Epithelial cell of proximal tubule (primary cell): ENCODE data around the gene ZNF81. TPM values are rescaled to one million over a fixed set of nuclear protein-coding genes. Genes with fewer than 3 reads are reported as not detected.
"Not testable (repeated sequence)": the region's sequence is repeated elsewhere in the genome, so short reads cannot be mapped to it uniquely, and the experiment has no call there.

Experiments
- DNase-seq: peaks from one replicate; pipeline ENCODE4 v3.0.0-alpha.2; 2011; ENCODE audit warnings: low read depth
- H3K4me3 ChIP-seq: 2 replicates; pipeline ENCODE4 v1.5.1; 2011; ENCODE audit warnings: low read depth, mild to moderate bottlenecking, low read length
- total RNA-seq: library from RNA; depleted of rRNA; stranded (reverse); fragments of >200 nt; gene quantifications from 2 replicates; pipeline ENCODE4 v1.2.3, GENCODE V29; 2015
- TF ChIP-seq, protein P1 (sequence below): conservative IDR thresholded peaks from 2 replicates; pipeline ENCODE4 v1.5.1; 2012; ENCODE audit warnings: low read depth, mild to moderate bottlenecking, low read length

Gene ZNF81
- total RNA-seq, 1 donor from 2014 or later: 16.9 TPM

DNA sequence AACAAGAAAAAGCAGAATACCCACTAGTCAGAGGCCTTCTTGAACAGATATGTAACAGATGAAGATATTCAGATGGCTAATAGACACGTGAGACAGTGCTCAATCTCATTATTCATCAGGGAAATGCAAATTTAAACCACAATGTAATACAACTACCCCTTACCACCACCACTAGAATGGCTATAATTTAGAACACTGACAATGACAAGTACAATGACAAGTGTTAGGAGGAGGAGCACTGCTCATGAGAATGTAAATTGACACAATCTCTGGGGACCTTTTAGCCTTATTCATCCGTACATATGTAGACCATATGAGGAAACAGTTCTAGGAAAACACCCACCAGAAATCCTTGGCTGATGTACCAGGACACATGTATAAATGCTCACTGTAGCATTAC is 13.1 kb downstream of the ZNF81 start:
- DNase-seq: no peak
- TF ChIP-seq, protein P1, sequence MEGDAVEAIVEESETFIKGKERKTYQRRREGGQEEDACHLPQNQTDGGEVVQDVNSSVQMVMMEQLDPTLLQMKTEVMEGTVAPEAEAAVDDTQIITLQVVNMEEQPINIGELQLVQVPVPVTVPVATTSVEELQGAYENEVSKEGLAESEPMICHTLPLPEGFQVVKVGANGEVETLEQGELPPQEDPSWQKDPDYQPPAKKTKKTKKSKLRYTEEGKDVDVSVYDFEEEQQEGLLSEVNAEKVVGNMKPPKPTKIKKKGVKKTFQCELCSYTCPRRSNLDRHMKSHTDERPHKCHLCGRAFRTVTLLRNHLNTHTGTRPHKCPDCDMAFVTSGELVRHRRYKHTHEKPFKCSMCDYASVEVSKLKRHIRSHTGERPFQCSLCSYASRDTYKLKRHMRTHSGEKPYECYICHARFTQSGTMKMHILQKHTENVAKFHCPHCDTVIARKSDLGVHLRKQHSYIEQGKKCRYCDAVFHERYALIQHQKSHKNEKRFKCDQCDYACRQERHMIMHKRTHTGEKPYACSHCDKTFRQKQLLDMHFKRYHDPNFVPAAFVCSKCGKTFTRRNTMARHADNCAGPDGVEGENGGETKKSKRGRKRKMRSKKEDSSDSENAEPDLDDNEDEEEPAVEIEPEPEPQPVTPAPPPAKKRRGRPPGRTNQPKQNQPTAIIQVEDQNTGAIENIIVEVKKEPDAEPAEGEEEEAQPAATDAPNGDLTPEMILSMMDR: no peak
- no peak overlapping the region for H3K4me3 ChIP-seq

DNA sequence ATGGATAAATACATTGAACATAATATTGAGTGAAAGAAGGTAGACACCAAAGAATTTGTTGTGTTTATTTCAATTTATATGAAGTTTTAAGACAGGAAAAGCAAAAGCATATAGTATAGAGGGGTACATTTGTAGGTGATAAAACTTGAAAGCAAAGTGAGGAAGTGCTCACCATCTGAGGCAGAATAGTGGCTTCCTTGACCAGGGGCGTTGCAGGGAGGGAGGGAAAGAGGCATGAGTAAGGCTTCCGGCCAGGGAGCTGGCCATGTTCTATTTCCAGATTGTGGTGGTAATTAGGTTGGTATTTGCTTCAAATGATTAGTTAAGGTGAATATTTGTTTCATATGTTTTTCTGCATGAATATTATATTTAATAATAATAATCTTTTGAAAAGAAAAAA is 13.7 kb downstream of the ZNF81 start:
- H3K4me3 ChIP-seq, DNase-seq: not testable (repeated sequence)

DNA sequence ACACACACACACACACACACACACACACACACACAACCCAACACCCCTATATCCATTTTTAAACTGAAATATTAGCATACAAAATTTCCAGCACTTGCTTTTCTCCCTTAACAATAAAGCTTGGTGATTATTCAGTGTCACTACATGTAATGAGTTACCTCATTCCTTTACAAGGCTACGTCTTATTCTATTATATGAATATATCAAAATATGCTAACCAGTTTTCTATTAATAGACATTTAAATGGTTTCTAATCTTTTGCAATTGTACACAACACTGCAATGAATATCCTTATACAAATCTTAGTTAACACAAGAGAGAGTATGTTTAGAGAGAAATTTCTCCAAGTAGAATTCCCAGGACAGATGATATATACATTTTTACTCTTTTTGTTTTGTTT is 14.2 kb downstream of the ZNF81 start:
- H3K4me3 ChIP-seq: no peak overlapping the region
- TF ChIP-seq, protein P1: no peak
- DNase-seq: no peak

DNA sequence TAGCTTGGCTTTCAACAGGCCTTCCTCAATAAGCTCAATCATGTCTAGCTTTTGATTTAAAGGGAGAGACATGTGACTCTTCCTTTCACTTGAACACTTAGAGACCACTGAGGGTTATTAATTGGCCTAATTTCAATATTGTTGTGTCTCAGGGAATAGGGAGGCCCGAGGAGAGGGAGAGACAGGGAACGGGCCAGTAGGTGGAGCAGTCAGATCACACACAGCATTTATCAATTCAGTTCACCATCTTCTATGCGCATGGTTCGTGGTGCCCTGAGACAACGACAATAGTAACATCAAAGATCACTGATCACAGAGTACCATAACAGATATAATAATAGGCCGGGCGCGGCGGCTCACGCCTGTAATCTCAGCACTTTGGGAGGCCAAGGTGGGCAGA is 17.8 kb downstream of the ZNF81 start:
- TF ChIP-seq, protein P1: peak; percentile 60
- H3K4me3 ChIP-seq: no peak overlapping the region
- no peak for DNase-seq

DNA sequence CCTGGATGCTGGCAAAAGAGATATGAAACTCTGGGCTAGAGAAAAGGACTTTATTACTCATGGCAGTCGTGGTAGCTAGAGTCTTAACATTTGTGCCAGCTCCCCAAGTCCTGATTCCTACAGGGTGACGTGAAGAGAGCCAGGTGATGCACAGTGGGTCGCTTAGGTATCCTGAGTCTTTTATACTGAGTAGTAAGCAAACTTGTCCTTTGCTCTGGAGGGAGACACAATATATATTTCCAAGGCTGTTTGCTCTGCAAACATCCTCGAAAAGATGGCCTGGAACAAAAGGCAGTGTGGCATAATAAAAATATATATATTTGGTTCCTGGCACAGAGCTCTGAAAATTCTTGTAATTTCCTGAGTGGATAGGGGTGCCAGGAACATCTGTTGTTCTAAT is 23.0 kb downstream of the ZNF81 start:
- DNase-seq: no peak
- no peak overlapping the region for H3K4me3 ChIP-seq
- TF ChIP-seq, protein P1: no peak

DNA sequence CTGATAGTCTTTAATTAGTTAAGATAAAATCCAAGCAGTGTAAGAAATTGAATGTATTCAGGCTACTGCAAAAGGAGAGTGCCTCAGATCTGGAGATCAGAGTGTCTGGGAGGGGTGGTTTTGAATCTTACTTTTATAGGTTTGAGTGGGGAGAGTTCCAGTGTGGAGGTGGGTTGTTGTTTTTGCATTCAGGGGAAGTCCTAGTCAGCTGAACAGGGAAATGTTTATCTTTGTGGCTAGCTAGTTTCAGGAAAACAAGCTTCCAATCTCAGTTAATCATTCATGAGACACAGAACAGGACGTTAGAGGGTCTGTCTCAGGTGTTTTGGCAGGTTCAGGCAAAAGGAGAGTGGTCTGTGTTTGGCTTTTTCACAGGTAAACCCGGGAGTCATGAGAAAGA is 26.0 kb downstream of the ZNF81 start:
- no peak overlapping the region for H3K4me3 ChIP-seq
- TF ChIP-seq, protein P1: no peak
- no peak for DNase-seq

DNA sequence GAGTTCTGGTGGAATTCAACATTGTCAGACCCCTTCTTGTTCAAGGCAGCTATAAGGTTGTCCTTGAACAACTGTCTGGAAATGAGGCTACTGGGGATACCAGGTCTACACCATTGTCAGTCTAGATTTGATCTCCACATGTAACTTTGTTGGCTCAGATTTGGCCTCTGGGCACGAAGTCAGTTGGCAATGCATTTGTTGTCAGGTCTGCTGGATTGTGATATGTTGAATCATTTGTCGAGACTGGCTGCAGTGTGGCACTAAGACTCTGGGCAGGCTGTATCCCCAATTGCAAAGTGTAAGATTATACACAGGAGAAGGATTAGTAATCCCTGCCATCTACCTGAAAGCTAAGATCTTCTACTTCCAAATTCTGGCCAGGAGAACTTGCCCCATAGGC is 26.5 kb downstream of the ZNF81 start:
- no peak for DNase-seq
- TF ChIP-seq, protein P1: no peak
- no peak overlapping the region for H3K4me3 ChIP-seq

DNA sequence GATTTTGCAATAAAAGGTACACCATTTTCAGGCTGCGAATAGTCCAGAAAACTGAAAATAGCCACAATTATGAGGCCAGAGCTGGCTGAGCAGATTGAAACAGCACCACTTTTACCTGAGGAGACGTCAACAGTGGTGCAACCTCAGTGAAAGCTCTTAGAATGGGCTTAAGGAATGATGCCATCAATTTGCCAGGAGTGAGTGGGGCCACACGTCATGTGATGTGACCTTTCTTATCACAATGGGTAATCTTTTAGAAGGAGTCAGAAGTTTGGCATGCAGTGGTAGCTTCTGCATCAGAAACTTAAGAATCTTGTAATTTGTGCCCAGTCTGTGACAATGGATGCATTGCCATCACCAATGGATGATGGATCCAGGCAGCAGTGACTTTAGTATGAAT is 27.6 kb downstream of the ZNF81 start:
- TF ChIP-seq, protein P1: no peak
- DNase-seq: no peak

More for the DNA sequence above, 27.6 kb downstream of the ZNF81 start:
- H3K4me3 ChIP-seq: no peak overlapping the region
